ENCODE measurements around the gene TBXAS1. TPM values are rescaled to one million over a fixed set of nuclear protein-coding genes. Genes with fewer than 3 reads are reported as not detected.

TBXAS1 gene
- 0.19 and 1.4 TPM in 2 replicates for total RNA-seq

GRCh38 chr7:139829025-139829774 is at the start of gene TBXAS1:
TSS of gene TBXAS1 (plus strand) at chr7:139829264. CDS start at chr7:139829391, 127 bp downstream.

GRCh38 chr7:140062528-140063299 is 233.7 kb downstream of the TBXAS1 start, which contains the start of gene PARP12:
TSS of gene PARP12 (minus strand) at chr7:140062951. CDS start at chr7:140062847, 104 bp downstream.

Other genes with a start within 250 kb of the TBXAS1 start
- gene HIPK2, start 51.3 kb upstream of the TBXAS1 start, total RNA-seq: 6.3 and 9.0 TPM in 2 replicates
- 17.6 and 17.8 TPM in 2 replicates for gene PARP12, start 233.7 kb downstream of the TBXAS1 start, total RNA-seq

All from regular cardiac myocyte (primary cell).